ENCODE measurements around the gene SULT1C3.

SULT1C3 gene

GRCh38 chr2:108304975-108305374, 65.2 kb downstream of the SULT1C3 start:
- no peak for DNase-seq (ENCODE audit: low read depth)

- DNase-seq (ENCODE audit: low read depth), result no peak
These were observed 66.1 kb downstream of the SULT1C3 start for GRCh38 chr2:108305901-108306300.

- DNase-seq (ENCODE audit: low read depth), result no peak
These were observed 70.1 kb downstream of the SULT1C3 start for GRCh38 chr2:108309903-108310302.
